DOHH2 (cell line): ENCODE measurements around the gene CCK.

Source experiments
- EZH2phosphoT487 ChIP-seq: fragments of 200-600 bp; sonication (generic); IDR thresholded peaks from 2 replicates; pipeline ENCODE4 v1.6.1; 2017; ENCODE audit warnings: borderline replicate concordance, mild to moderate bottlenecking, antibody characterized with exemption, low read length, moderate library complexity, mixed read lengths
- TF ChIP-seq, protein P1 (sequence below): fragments of 200-600 bp; sonication (generic); IDR thresholded peaks from one replicate; pipeline ENCODE4 v1.5.1; 2014; ENCODE audit warnings: antibody characterized with exemption, mild to moderate bottlenecking, low read depth, low read length; ENCODE audit not compliant: poor library complexity, severe bottlenecking

GRCh38 chr3:42276141-42277132 is 10.5 kb upstream of the CCK start:
- TF ChIP-seq, protein P1, sequence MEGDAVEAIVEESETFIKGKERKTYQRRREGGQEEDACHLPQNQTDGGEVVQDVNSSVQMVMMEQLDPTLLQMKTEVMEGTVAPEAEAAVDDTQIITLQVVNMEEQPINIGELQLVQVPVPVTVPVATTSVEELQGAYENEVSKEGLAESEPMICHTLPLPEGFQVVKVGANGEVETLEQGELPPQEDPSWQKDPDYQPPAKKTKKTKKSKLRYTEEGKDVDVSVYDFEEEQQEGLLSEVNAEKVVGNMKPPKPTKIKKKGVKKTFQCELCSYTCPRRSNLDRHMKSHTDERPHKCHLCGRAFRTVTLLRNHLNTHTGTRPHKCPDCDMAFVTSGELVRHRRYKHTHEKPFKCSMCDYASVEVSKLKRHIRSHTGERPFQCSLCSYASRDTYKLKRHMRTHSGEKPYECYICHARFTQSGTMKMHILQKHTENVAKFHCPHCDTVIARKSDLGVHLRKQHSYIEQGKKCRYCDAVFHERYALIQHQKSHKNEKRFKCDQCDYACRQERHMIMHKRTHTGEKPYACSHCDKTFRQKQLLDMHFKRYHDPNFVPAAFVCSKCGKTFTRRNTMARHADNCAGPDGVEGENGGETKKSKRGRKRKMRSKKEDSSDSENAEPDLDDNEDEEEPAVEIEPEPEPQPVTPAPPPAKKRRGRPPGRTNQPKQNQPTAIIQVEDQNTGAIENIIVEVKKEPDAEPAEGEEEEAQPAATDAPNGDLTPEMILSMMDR = no peak
- no peak for TF ChIP-seq EZH2phosphoT487
